AG08396 (cell line): Measurements from ENCODE around the gene AQP2.

Source experiments
- DNase-seq: peaks from one replicate; pipeline ENCODE4 v3.0.0; 2012; ENCODE audit warnings: low spot score, mixed read lengths

AQP2 gene, protein sequence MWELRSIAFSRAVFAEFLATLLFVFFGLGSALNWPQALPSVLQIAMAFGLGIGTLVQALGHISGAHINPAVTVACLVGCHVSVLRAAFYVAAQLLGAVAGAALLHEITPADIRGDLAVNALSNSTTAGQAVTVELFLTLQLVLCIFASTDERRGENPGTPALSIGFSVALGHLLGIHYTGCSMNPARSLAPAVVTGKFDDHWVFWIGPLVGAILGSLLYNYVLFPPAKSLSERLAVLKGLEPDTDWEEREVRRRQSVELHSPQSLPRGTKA

GRCh38 chr12:49950273-49951251, at the start of gene AQP2:
Gene AQP2, plus strand, starts transcription at chr12:49950737. Its CDS starts 94 bp downstream, at chr12:49950831.
- DNase-seq: no peak

- no peak for DNase-seq
These were observed 49.5 kb upstream of the AQP2 start for GRCh38 chr12:49901026-49901425.

- no peak for DNase-seq
These were observed 48.6 kb upstream of the AQP2 start for GRCh38 chr12:49901986-49902385.

DNA sequence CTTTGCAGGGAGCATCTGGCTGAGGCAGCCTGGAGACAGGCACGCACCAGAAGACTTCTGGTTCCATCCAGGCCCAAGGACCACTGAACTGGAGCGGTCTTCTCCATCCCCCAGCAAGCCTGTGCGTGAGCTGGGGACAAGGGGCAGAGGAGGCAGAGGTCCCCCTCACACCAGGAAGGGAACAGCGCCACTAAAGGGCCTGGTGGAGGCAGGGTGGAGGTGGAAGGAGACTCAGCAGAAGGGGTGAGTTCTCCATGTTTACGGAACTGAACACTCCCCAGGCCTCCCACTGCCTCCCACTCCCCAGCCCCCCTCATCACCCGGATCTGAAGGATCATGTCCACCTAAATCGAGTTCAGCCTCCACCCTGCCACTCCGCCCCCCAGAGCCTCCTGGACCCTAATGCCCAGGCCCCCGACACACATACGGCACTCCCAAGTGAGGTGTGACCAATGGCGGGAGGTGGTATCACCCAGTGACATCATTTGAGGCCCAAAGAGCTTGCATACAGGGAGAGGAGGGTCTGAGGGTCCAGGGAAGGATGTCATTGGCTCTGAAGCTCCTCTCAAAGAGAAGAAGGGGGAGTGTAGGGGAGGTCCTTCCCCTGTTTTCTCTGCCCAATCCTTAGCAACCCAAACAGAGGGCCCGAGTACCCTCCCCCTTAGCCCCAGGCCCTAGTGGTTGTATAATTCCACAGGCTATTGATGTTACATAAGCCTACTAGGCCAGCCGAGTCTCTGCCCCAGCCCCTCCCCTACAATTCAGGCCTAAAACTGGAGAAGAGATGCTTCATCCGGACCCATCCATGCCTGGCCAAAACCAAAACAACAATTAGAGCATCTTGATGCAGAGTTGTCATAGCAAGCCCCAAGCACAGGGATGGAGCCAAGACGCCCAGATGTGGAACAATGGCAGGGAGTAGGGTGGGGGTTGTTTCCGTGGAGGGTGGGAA, 47.9 kb upstream of the AQP2 start:
- no peak for DNase-seq

DNA sequence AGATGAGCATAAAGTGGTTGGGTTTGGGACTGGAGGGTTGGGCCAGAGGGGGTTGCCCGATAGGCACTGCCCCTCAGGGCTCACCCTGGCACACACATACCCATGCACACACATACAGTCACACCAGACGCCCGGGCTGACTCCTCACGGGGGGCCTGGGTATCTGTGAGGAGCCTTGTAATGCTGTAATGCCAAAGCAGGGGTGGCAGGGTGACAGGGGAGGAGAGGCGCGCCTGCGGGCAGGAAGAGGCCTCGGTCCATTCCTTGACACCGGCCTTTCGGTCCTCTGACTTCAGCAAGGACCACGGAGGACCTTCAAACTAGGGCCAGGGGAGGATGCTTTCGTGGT, 47.2 kb upstream of the AQP2 start:
- no peak for DNase-seq

GRCh38 chr12:49903700-49904423, 46.7 kb upstream of the AQP2 start, which contains the start of gene FAIM2:
Gene FAIM2, minus strand, starts transcription at chr12:49903900. Its CDS starts 108 bp downstream, at chr12:49903792.
- DNase-seq: peak; percentile 85

GRCh38 chr12:49904601-49905000, 45.9 kb upstream of the AQP2 start:
- DNase-seq: no peak

DNA sequence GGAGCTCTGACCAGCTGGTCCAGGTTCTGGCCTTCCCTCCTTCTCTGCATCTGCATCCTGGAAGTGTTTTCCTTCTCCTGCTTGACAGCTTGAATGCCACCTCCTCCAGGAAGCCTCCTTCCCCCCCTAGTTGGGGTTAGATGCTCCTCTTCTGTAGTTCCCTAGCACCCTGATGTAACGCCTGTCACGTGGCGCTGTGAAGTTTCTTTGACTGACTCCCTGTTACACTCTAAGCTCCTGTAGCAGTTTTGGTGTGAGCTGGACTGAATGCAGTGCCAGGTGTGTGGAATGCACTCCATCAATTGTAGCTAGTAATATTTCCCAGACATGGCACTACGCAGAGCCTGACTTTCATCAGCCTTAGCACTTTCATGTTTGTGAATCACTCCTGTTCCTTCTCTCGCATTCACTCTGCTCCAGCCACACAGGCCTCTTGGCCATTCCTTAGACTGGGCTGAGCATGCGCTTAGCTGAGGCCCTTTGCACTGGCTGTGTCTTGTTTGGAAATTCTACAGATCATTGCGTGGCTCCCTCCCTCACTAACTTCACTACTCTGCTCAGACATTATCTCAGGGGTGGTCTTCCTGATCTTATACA, 44.7 kb upstream of the AQP2 start:
- no peak for DNase-seq

- DNase-seq: no peak
These were observed 43.2 kb upstream of the AQP2 start for GRCh38 chr12:49907352-49907751.

GRCh38 chr12:49909356-49909755, 41.2 kb upstream of the AQP2 start:
- DNase-seq: no peak

- DNase-seq: peak; percentile 28
These were observed 40.7 kb upstream of the AQP2 start for GRCh38 chr12:49909826-49910225.

GRCh38 chr12:49910331-49911212, 40.0 kb upstream of the AQP2 start:
- DNase-seq: no peak

GRCh38 chr12:49911213-49911605, 39.3 kb upstream of the AQP2 start:
- no peak for DNase-seq

GRCh38 chr12:49912345-49913255, 37.9 kb upstream of the AQP2 start:
- no peak for DNase-seq

DNA sequence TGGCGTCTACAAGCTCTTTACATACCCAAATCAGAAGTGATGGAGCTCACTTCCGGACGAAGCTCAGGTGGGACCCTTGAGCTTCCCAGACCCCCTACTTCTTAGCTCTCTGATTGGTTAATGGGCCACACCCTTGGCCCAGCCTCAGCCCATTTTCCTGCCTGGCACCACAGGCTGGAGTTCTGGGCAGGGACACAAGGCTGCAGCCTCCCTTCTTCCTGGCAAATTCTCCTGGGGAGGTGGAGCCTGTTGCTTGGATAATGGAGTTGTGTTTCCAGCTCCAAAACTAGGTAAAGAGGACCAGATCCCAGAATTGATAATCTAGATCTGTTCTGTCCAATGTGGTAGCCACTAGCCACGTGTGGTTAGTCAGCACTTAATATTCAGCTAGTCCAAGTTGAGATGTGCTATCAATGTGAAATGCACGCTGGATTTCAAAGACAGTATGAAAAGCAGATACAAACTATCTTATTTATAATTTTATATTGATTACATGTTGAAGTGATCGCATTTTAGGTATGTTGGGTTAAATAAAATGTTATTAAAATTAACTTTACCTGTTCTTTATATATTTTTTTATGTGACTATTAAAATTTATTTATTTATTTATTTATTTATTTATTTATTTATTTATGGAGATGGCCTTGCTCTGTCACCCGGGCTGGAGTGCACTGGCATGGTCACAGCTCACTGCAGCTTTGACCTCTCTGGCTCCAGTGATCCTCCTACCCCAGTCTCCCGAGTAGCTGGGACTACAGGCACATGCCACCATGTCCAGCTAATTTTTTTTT, 34.2 kb upstream of the AQP2 start:
- no peak for DNase-seq

GRCh38 chr12:49917166-49917787, 33.3 kb upstream of the AQP2 start:
- DNase-seq: no peak

GRCh38 chr12:49917788-49918173, 32.8 kb upstream of the AQP2 start:
- DNase-seq: no peak
